ENCODE measurements around the gene CSNK1E.

Gene CSNK1E

GRCh38 chr22:38282397-38282796 is 34.8 kb downstream of the CSNK1E start:
- H3K27me3 ChIP-seq (ENCODE audit: insufficient read depth, low read length, poor library complexity, severe bottlenecking) = no peaks in the 10 kb centered on the region

GRCh38 chr22:38276166-38276565 is 41.1 kb downstream of the CSNK1E start:
- Histone ChIP-seq H4K20me1 (ENCODE audit: insufficient read depth, low read length, poor library complexity, severe bottlenecking) (peaks cover 5% of the 10 kb centered on the region), H3K4me3 (ENCODE audit: low read length, poor library complexity, severe bottlenecking) (no peak overlapping the region), H2AFZ (ENCODE audit: low read length) (no peak overlapping the region; the same call in 1 of the 2 replicates), H3K4me2 (ENCODE audit: low read depth, low read length, poor library complexity, severe bottlenecking) (no peak overlapping the region), H3K4me1 (ENCODE audit: insufficient read depth, low read length, poor library complexity, severe bottlenecking) (peaks cover 17% of the 10 kb centered on the region), H3F3A (ENCODE audit: low read depth) (no peaks in the 10 kb centered on the region), H3K9me3 (ENCODE audit: insufficient read depth, low read depth, low read length) (no peaks in the 10 kb centered on the region), H3K27me3 (ENCODE audit: insufficient read depth, low read length, poor library complexity, severe bottlenecking) (no peaks in the 10 kb centered on the region), H3K9ac (ENCODE audit: low read depth, low read length, poor library complexity, severe bottlenecking) (no peak overlapping the region), H3K79me2 (ENCODE audit: insufficient read depth, low read length) (peaks cover 15% of the 10 kb centered on the region; the same call in 1 of the 2 replicates), H3K36me3 (ENCODE audit: insufficient read depth, low read length) (no peaks in the 10 kb centered on the region), H3K9me2 (replicated peaks; ENCODE audit: low read depth, low read length) (no peaks in the 10 kb centered on the region)
- TF ChIP-seq EZH2phosphoT487 (IDR thresholded peaks at IDR 0.05; ENCODE audit: borderline replicate concordance) (no peak), CTCF (conservative IDR thresholded peaks at IDR 0.05; ENCODE audit: low read length) (no peak)

More at GRCh38 chr22:38282397-38282796, 34.8 kb downstream of the CSNK1E start:
- Histone ChIP-seq H3K79me2 (ENCODE audit: insufficient read depth, low read length) (no peaks in the 10 kb centered on the region), H3K4me3 (ENCODE audit: low read length, poor library complexity, severe bottlenecking) (no peak overlapping the region), H3K9ac (ENCODE audit: low read depth, low read length, poor library complexity, severe bottlenecking) (no peak overlapping the region), H4K20me1 (ENCODE audit: insufficient read depth, low read length, poor library complexity, severe bottlenecking) (no peaks in the 10 kb centered on the region), H3K9me2 (replicated peaks; ENCODE audit: low read depth, low read length) (no peaks in the 10 kb centered on the region), H3K36me3 (ENCODE audit: insufficient read depth, low read length) (no peaks in the 10 kb centered on the region), H3K9me3 (ENCODE audit: insufficient read depth, low read depth, low read length) (no peaks in the 10 kb centered on the region), H3K4me1 (ENCODE audit: insufficient read depth, low read length, poor library complexity, severe bottlenecking) (no peaks in the 10 kb centered on the region), H3F3A (ENCODE audit: low read depth) (no peaks in the 10 kb centered on the region), H3K4me2 (ENCODE audit: low read depth, low read length, poor library complexity, severe bottlenecking) (no peak overlapping the region), H2AFZ (ENCODE audit: low read length) (no peak overlapping the region)
- no peak for TF ChIP-seq CTCF (conservative IDR thresholded peaks at IDR 0.05; ENCODE audit: low read length)
- no peak for TF ChIP-seq EZH2phosphoT487 (IDR thresholded peaks at IDR 0.05; ENCODE audit: borderline replicate concordance)

- Histone ChIP-seq H3K4me2 (ENCODE audit: low read depth, low read length, poor library complexity, severe bottlenecking) (peak overlapping the region; percentile 87), H3F3A (ENCODE audit: low read depth) (no peaks in the 10 kb centered on the region), H3K4me1 (ENCODE audit: insufficient read depth, low read length, poor library complexity, severe bottlenecking) (peaks cover 25% of the 10 kb centered on the region), H3K79me2 (ENCODE audit: insufficient read depth, low read length) (peaks cover 36% of the 10 kb centered on the region; the same call in 1 of the 2 replicates), H3K9me2 (replicated peaks; ENCODE audit: low read depth, low read length) (no peaks in the 10 kb centered on the region), H2AFZ (ENCODE audit: low read length) (peak overlapping the region; percentile 100), H3K9me3 (ENCODE audit: insufficient read depth, low read depth, low read length) (no peaks in the 10 kb centered on the region), H3K27me3 (ENCODE audit: insufficient read depth, low read length, poor library complexity, severe bottlenecking) (no peaks in the 10 kb centered on the region), H3K4me3 (ENCODE audit: low read length, poor library complexity, severe bottlenecking) (peak overlapping the region; percentile 91), H4K20me1 (ENCODE audit: insufficient read depth, low read length, poor library complexity, severe bottlenecking) (peaks cover 5% of the 10 kb centered on the region), H3K36me3 (ENCODE audit: insufficient read depth, low read length) (no peaks in the 10 kb centered on the region), H3K9ac (ENCODE audit: low read depth, low read length, poor library complexity, severe bottlenecking) (peak overlapping the region; percentile 86)
- TF ChIP-seq CTCF (conservative IDR thresholded peaks at IDR 0.05; ENCODE audit: low read length) (no peak), EZH2phosphoT487 (IDR thresholded peaks at IDR 0.05; ENCODE audit: borderline replicate concordance) (no peak)
Observed at GRCh38 chr22:38273135-38273826, 44.0 kb downstream of the CSNK1E start.

Data from Loucy (cell line).